ENCODE measurements around the gene MCAT. TPM values are rescaled to one million over a fixed set of nuclear protein-coding genes. Genes with fewer than 3 reads are reported as not detected.

MCAT gene
- total and polyA plus RNA-seq, 12 donors, result 12.8 to 33.4 (median 15.3) TPM

DNA sequence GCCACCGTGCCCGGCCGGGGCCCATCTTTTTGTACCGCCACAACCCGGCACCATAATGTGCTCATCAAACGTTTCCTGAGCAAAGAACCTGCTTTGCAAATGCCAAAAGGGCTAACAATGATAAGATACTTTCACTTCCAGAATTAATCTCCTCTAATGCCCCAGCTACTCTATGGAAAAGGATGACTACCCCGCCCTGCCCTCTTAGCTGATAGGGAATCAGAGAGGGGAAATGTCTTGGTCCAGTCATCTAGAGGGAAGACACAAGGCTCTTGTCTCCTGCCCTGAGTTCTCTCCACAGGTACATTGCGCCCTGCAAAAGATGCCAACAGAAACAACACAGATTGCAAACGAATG is 54.6 kb downstream of the MCAT start:
- 56 to 61% methylated on average over 9 of the region's 9 CpGs for WGBS, 2 donors
- ATAC-seq (no peak), DNase-seq (no peak)
- Histone ChIP-seq H3K36me3 (no peaks in the 10 kb centered on the region), H3K27ac (peak overlapping the region in 8 of 10 donors; percentile 40 to 83 (median 72)), H3K27me3 (no peaks in the 10 kb centered on the region), H3K4me1 (peaks cover 0 to 32% (median 15%) of the 10 kb centered on the region in 9 donors), H3K4me3 (peak overlapping the region; percentile 51 to 100 (median 80)), H3K9me3 (no peaks in the 10 kb centered on the region)
- intact Hi-C loops (cut with DNase I), result loop anchor here in 3 of 10 donors (5.0 to 10.0 kb wide), 3 partner anchors 56 to 224 kb away; partner anchors contain the start of gene MCAT (in 1 of the 3)
- TF ChIP-seq, protein P1, sequence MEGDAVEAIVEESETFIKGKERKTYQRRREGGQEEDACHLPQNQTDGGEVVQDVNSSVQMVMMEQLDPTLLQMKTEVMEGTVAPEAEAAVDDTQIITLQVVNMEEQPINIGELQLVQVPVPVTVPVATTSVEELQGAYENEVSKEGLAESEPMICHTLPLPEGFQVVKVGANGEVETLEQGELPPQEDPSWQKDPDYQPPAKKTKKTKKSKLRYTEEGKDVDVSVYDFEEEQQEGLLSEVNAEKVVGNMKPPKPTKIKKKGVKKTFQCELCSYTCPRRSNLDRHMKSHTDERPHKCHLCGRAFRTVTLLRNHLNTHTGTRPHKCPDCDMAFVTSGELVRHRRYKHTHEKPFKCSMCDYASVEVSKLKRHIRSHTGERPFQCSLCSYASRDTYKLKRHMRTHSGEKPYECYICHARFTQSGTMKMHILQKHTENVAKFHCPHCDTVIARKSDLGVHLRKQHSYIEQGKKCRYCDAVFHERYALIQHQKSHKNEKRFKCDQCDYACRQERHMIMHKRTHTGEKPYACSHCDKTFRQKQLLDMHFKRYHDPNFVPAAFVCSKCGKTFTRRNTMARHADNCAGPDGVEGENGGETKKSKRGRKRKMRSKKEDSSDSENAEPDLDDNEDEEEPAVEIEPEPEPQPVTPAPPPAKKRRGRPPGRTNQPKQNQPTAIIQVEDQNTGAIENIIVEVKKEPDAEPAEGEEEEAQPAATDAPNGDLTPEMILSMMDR (IDR thresholded peaks at IDR 0.05), result no peak

DNA sequence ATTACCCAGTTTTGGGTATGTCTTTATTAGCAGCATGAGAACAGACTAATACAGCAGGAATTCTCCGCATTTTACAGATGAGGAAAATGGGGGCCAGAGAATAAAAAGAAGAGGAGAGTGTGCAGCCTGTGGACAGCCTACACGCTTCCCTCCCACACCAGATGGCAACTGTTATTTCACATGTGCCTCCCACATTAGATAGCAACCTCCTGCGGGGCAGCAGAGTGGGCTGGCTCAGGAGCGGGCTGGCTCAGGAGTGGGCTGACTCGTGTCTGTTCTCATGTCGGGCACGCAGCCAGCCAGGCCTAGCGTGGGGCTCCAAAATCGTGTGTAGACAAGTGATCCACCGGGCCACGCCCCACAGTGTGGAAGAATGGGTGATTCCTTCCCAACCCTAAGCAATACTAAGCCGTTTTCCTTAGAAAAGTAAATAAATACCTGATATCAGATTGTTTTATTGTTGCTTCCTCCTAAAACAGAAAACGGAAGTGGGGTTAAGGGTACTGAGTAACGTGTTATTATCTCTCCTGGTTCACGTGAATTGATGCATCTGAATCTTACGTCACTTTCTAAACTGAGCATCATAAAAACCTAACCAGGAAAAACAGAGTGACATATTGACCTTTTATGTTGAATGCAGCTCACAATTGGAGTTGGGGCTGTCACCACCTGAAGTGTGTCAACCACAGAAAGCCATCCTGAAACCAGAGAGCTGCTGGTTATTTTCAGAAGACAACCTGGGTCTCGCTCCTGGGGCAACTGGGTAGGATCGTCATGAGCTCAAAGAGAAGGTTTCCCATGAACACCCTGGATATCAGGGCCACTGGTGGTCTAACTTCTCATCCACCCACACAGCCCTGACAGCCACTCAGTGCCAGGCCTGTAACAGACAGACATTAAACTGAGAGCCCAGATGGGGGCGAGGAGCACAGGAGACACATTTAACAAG is 57.3 kb downstream of the MCAT start:
- TF ChIP-seq, protein P1 (IDR thresholded peaks at IDR 0.05), result no peak
- intact Hi-C loops (cut with DNase I), result loop anchor here in 3 of 10 donors (5.0 to 10.0 kb wide), 3 partner anchors 59 to 221 kb away; partner anchors contain the start of gene MCAT (in 1 of the 3)
- Histone ChIP-seq H3K27me3 (no peaks in the 10 kb centered on the region), H3K4me1 (peaks cover 0 to 31% (median 15%) of the 10 kb centered on the region in 9 donors), H3K27ac (peak overlapping the region in 9 of 10 donors; percentile 5 to 76 (median 61)), H3K4me3 (no peak overlapping the region), H3K9me3 (no peaks in the 10 kb centered on the region), H3K36me3 (no peaks in the 10 kb centered on the region)
- peak in 6 of 8 donors; percentile 10 to 32 (median 20) for ATAC-seq
- WGBS, 2 donors, result 45 to 63% methylated on average over 19 of the region's 19 CpGs
- peak; percentile 29 to 53 for DNase-seq

Other genes starting within 250 kb of the MCAT start
- gene PACSIN2, start 128.2 kb downstream of the MCAT start, total RNA-seq, result 10 to 100 TPM; 45.0 to 69.7 (median 57.8) TPM
- gene PACSIN2, start 128.2 kb downstream of the MCAT start, polyA plus RNA-seq, result 10 to 100 TPM; 24.3 to 41.7 TPM
- 10 to 100 TPM in 7 of 10 donors, 1 to 10 TPM in 3; 7.2 to 14.5 (median 11.0) TPM for gene TTLL1, start 54.0 kb downstream of the MCAT start, total RNA-seq
- gene TTLL1, start 54.0 kb downstream of the MCAT start, polyA plus RNA-seq, result 1 to 10 TPM; 4.5 to 5.7 TPM
- gene BIK, start 32.6 kb downstream of the MCAT start, total RNA-seq, result under 1 TPM in 5 of 10 donors, not detected in 5; 0.32 to 0.81 (median 0.57) TPM
- gene BIK, start 32.6 kb downstream of the MCAT start, polyA plus RNA-seq, result under 1 TPM; 0.28 to 0.88 TPM
- gene TSPO, start 8.2 kb upstream of the MCAT start, total RNA-seq, result 100 to 1,000 TPM in 4 of 10 donors, 10 to 100 TPM in 6; 84.7 to 173 (median 99.0) TPM
- 100 to 1,000 TPM; 231 to 258 TPM for gene TSPO, start 8.2 kb upstream of the MCAT start, polyA plus RNA-seq
- gene TTLL12, start 43.7 kb upstream of the MCAT start, total RNA-seq, result 10 to 100 TPM in 4 of 10 donors, 1 to 10 TPM in 6; 8.0 to 18.9 (median 9.6) TPM
- 10 to 100 TPM in 1 of 2 donors, 1 to 10 TPM in 1; 8.1 to 16.7 TPM for gene TTLL12, start 43.7 kb upstream of the MCAT start, polyA plus RNA-seq
- gene SCUBE1, start 200.0 kb upstream of the MCAT start, total RNA-seq, result under 1 TPM in 9 of 10 donors, not detected in 1; 0.05 to 0.60 (median 0.23) TPM
- gene SCUBE1, start 200.0 kb upstream of the MCAT start, polyA plus RNA-seq, result under 1 TPM; 0.01 to 0.07 TPM

Measured in heart right ventricle (tissue), 16 donors.